ENCODE data around the gene LMOD2.

LMOD2 gene

GRCh38 chr7:123673137-123673732 is 17.6 kb downstream of the LMOD2 start:
- peak in 1 of 2 experiments; percentile 3 for DNase-seq
- TF ChIP-seq GATA1 (IDR thresholded peaks at IDR 0.05; ENCODE audit: low read depth, low read length) = no peak
- no peak for TF ChIP-seq POLR2A (IDR thresholded peaks at IDR 0.05; ENCODE audit: low read length)

GRCh38 chr7:123673752-123674398 is 18.2 kb downstream of the LMOD2 start:
- TF ChIP-seq POLR2A (IDR thresholded peaks at IDR 0.05; ENCODE audit: low read length) (no peak), GATA1 (IDR thresholded peaks at IDR 0.05; ENCODE audit: low read depth, low read length) (no peak)

GRCh38 chr7:123674399-123675180 is 18.9 kb downstream of the LMOD2 start:
- TF ChIP-seq GATA1 (IDR thresholded peaks at IDR 0.05; ENCODE audit: low read depth, low read length) (no peak), POLR2A (IDR thresholded peaks at IDR 0.05; ENCODE audit: low read length) (no peak)
- DNase-seq = no peak

More at GRCh38 chr7:123673752-123674398, 18.2 kb downstream of the LMOD2 start:
- no peak for DNase-seq

GRCh38 chr7:123675181-123675473 is 19.5 kb downstream of the LMOD2 start:
- no peak for DNase-seq
- TF ChIP-seq POLR2A (IDR thresholded peaks at IDR 0.05; ENCODE audit: low read length) = no peak
- no peak for TF ChIP-seq GATA1 (IDR thresholded peaks at IDR 0.05; ENCODE audit: low read depth, low read length)

- no peak for TF ChIP-seq POLR2A (IDR thresholded peaks at IDR 0.05; ENCODE audit: low read length)
- no peak for TF ChIP-seq GATA1 (IDR thresholded peaks at IDR 0.05; ENCODE audit: low read depth, low read length)
- no peak for DNase-seq
Measured at GRCh38 chr7:123677061-123677715, 21.5 kb downstream of the LMOD2 start.

- no peak for TF ChIP-seq POLR2A (IDR thresholded peaks at IDR 0.05; ENCODE audit: low read length)
- TF ChIP-seq GATA1 (IDR thresholded peaks at IDR 0.05; ENCODE audit: low read depth, low read length) = no peak
Measured at GRCh38 chr7:123679614-123680013, 23.9 kb downstream of the LMOD2 start.

GRCh38 chr7:123680580-123680979 is 24.9 kb downstream of the LMOD2 start:
- DNase-seq = no peak
- no peak for TF ChIP-seq POLR2A (IDR thresholded peaks at IDR 0.05; ENCODE audit: low read length)
- TF ChIP-seq GATA1 (IDR thresholded peaks at IDR 0.05; ENCODE audit: low read depth, low read length) = no peak

More at GRCh38 chr7:123679614-123680013, 23.9 kb downstream of the LMOD2 start:
- DNase-seq = no peak

GRCh38 chr7:123681561-123681960 is 25.9 kb downstream of the LMOD2 start:
- DNase-seq = no peak
- no peak for TF ChIP-seq POLR2A (IDR thresholded peaks at IDR 0.05; ENCODE audit: low read length)
- no peak for TF ChIP-seq GATA1 (IDR thresholded peaks at IDR 0.05; ENCODE audit: low read depth, low read length)

GRCh38 chr7:123682690-123683089 is 27.0 kb downstream of the LMOD2 start:
- peak; percentile 63 to 74 for DNase-seq
- TF ChIP-seq GATA1 (IDR thresholded peaks at IDR 0.05; ENCODE audit: low read depth, low read length) (no peak), POLR2A (IDR thresholded peaks at IDR 0.05; ENCODE audit: low read length) (no peak)

GRCh38 chr7:123687161-123687560 is 31.5 kb downstream of the LMOD2 start:
- TF ChIP-seq GATA1 (IDR thresholded peaks at IDR 0.05; ENCODE audit: low read depth, low read length) = no peak
- TF ChIP-seq POLR2A (IDR thresholded peaks at IDR 0.05; ENCODE audit: low read length) = no peak
- DNase-seq = no peak

- TF ChIP-seq GATA1 (IDR thresholded peaks at IDR 0.05; ENCODE audit: low read depth, low read length) (no peak), POLR2A (IDR thresholded peaks at IDR 0.05; ENCODE audit: low read length) (no peak)
- DNase-seq = no peak
Measured at GRCh38 chr7:123687727-123688126, 32.1 kb downstream of the LMOD2 start.

GRCh38 chr7:123689250-123689649 is 33.6 kb downstream of the LMOD2 start:
- no peak for DNase-seq
- TF ChIP-seq POLR2A (IDR thresholded peaks at IDR 0.05; ENCODE audit: low read length) (no peak), GATA1 (IDR thresholded peaks at IDR 0.05; ENCODE audit: low read depth, low read length) (no peak)

- no peak for DNase-seq
- TF ChIP-seq POLR2A (IDR thresholded peaks at IDR 0.05; ENCODE audit: low read length) (no peak), GATA1 (IDR thresholded peaks at IDR 0.05; ENCODE audit: low read depth, low read length) (no peak)
Measured at GRCh38 chr7:123690550-123690949, 34.9 kb downstream of the LMOD2 start.

GRCh38 chr7:123692471-123692877 is 36.8 kb downstream of the LMOD2 start:
- no peak for DNase-seq
- no peak for TF ChIP-seq GATA1 (IDR thresholded peaks at IDR 0.05; ENCODE audit: low read depth, low read length)
- TF ChIP-seq POLR2A (IDR thresholded peaks at IDR 0.05; ENCODE audit: low read length) = no peak

Measured in erythroblast (primary cell).